ENCODE measurements around the gene FKBP15. TPM values are rescaled to one million over a fixed set of nuclear protein-coding genes. Genes with fewer than 3 reads are reported as not detected.
"Not testable (repeated sequence)": the region's sequence is repeated elsewhere in the genome, so short reads cannot be mapped to it uniquely, and the experiment has no call there.

FKBP15 gene
- total RNA-seq, 3 donors from 2014 or later: 26.6 to 30.9 (median 26.8) TPM

- DNase-seq (no peak), ATAC-seq (no peak)
- no peak overlapping the region for H3K4me3 ChIP-seq
- H3K9me3 ChIP-seq: no peaks in the 10 kb centered on the region
- no peaks in the 10 kb centered on the region for H3K36me3 ChIP-seq (ENCODE audit: low read depth)
- intact Hi-C loops (cut with DNase I, micrococcal nuclease): no loop called here
- peaks cover 11% of the 10 kb centered on the region for H3K4me1 ChIP-seq (ENCODE audit: low read depth)
- no peak for TF ChIP-seq CTCF (IDR thresholded peaks at IDR 0.05)
These were observed 66.6 kb downstream of the FKBP15 start for GRCh38 chr9:113154471-113154870.

- intact Hi-C loops (cut with DNase I, micrococcal nuclease): no loop called here
- H3K4me3 ChIP-seq: no peak overlapping the region
- no peak for ATAC-seq
- no peak for DNase-seq
- peaks cover 11% of the 10 kb centered on the region for H3K4me1 ChIP-seq (ENCODE audit: low read depth)
- H3K36me3 ChIP-seq (ENCODE audit: low read depth): no peaks in the 10 kb centered on the region
- H3K9me3 ChIP-seq: no peaks in the 10 kb centered on the region
- no peak for TF ChIP-seq CTCF (IDR thresholded peaks at IDR 0.05)
These were observed 67.5 kb downstream of the FKBP15 start for GRCh38 chr9:113153599-113153998.

- DNase-seq (no peak), ATAC-seq (no peak)
- Histone ChIP-seq H3K4me3 (no peak overlapping the region), H3K36me3 (ENCODE audit: low read depth) (no peaks in the 10 kb centered on the region), H3K9me3 (no peaks in the 10 kb centered on the region), H3K4me1 (ENCODE audit: low read depth) (peaks cover 11% of the 10 kb centered on the region)
- no peak for TF ChIP-seq CTCF (IDR thresholded peaks at IDR 0.05)
- intact Hi-C loops (cut with DNase I, micrococcal nuclease): no loop called here
These were observed 68.4 kb downstream of the FKBP15 start for GRCh38 chr9:113152699-113153098.

- TF ChIP-seq CTCF (IDR thresholded peaks at IDR 0.05): no peak
- no peaks in the 10 kb centered on the region for H3K9me3 ChIP-seq
- H3K4me1 ChIP-seq (ENCODE audit: low read depth): peaks cover 11% of the 10 kb centered on the region
- peak; percentile 29 for ATAC-seq
- no peaks in the 10 kb centered on the region for H3K36me3 ChIP-seq (ENCODE audit: low read depth)
- intact Hi-C loops (cut with DNase I, micrococcal nuclease): no loop called here
- H3K4me3 ChIP-seq: no peak overlapping the region
- DNase-seq: peak in 2 of 3 donors; percentile 29 to 38
These were observed 69.1 kb downstream of the FKBP15 start for GRCh38 chr9:113151696-113152630.

GRCh38 chr9:113150670-113151611 lies 70.1 kb downstream of the FKBP15 start, which contains the start of gene SLC31A2:
Gene SLC31A2, plus strand, starts transcription at chr9:113151007. Its CDS starts 68 bp downstream, at chr9:113151075.
- H3K36me3 ChIP-seq (ENCODE audit: low read depth): no peaks in the 10 kb centered on the region
- H3K4me1 ChIP-seq (ENCODE audit: low read depth): peaks cover 11% of the 10 kb centered on the region
- DNase-seq (peak; percentile 93), ATAC-seq (peak; percentile 96)
- H3K9me3 ChIP-seq: no peaks in the 10 kb centered on the region
- peak; percentile 17 for TF ChIP-seq CTCF (IDR thresholded peaks at IDR 0.05)
- intact Hi-C loops (cut with DNase I, micrococcal nuclease): no loop called here
- peak within 1 kb of the TSS; percentile 79 for H3K4me3 ChIP-seq

GRCh38 chr9:113149561-113149960 lies 71.5 kb downstream of the FKBP15 start:
- intact Hi-C loops (cut with DNase I, micrococcal nuclease); ATAC-seq; DNase-seq; H3K36me3 ChIP-seq (ENCODE audit: low read depth); H3K9me3 ChIP-seq; H3K4me3 ChIP-seq: not testable (repeated sequence)
- H3K4me1 ChIP-seq (ENCODE audit: low read depth): peaks cover 11% of the 10 kb centered on the region

Data from mucosa of descending colon (tissue), 3 donors.